D341Med (cell line): Measurements from ENCODE around the gene IFI30.
A peak's percentile ranks its signal among the peaks of the same experiment; 100 is the strongest.
"Not testable (repeated sequence)": the region's sequence is repeated elsewhere in the genome, so short reads cannot be mapped to it uniquely, and the experiment has no call there.

Experiments used
- DNase-seq: peaks from one replicate; pipeline ENCODE4 v3.0.0; 2012; ENCODE audit warnings: low spot score

Gene IFI30

GRCh38 chr19:18152817-18153555 lies 20.6 kb upstream of the IFI30 start, which contains the start of gene PIK3R2:
Gene PIK3R2, plus strand, starts transcription at chr19:18153163. Its CDS starts 2,717 bp downstream, at chr19:18155880.
- DNase-seq = peak; percentile 98

GRCh38 chr19:18153556-18154134 lies 20.0 kb upstream of the IFI30 start:
- peak; percentile 57 for DNase-seq

- DNase-seq = no peak
Observed at GRCh38 chr19:18155095-18156087, 18.2 kb upstream of the IFI30 start.

- DNase-seq = no peak
Observed at GRCh38 chr19:18156268-18156667, 17.3 kb upstream of the IFI30 start.

- DNase-seq = peak; percentile 79
Observed at GRCh38 chr19:18156841-18157464, 16.7 kb upstream of the IFI30 start.

- peak; percentile 64 for DNase-seq
Observed at GRCh38 chr19:18157465-18158063, 16.0 kb upstream of the IFI30 start.

- no peak for DNase-seq
Observed at GRCh38 chr19:18158467-18158866, 15.1 kb upstream of the IFI30 start.

- not testable (repeated sequence) for DNase-seq
Observed at GRCh38 chr19:18159059-18159616, 14.5 kb upstream of the IFI30 start.

- no peak for DNase-seq
Observed at GRCh38 chr19:18159810-18160209, 13.8 kb upstream of the IFI30 start.

- no peak for DNase-seq
Observed at GRCh38 chr19:18160493-18160970, 13.1 kb upstream of the IFI30 start.

GRCh38 chr19:18160971-18161635 lies 12.5 kb upstream of the IFI30 start:
- peak; percentile 97 for DNase-seq

GRCh38 chr19:18161636-18162002 lies 12.0 kb upstream of the IFI30 start:
- DNase-seq = no peak

GRCh38 chr19:18164072-18164471 lies 9.5 kb upstream of the IFI30 start:
- no peak for DNase-seq

GRCh38 chr19:18165794-18166544 lies 7.6 kb upstream of the IFI30 start:
- DNase-seq = no peak

GRCh38 chr19:18167011-18167410 lies 6.6 kb upstream of the IFI30 start:
- DNase-seq = no peak

GRCh38 chr19:18167975-18168645 lies 5.5 kb upstream of the IFI30 start:
- DNase-seq = peak; percentile 92

GRCh38 chr19:18168673-18169381 lies 4.8 kb upstream of the IFI30 start:
- no peak for DNase-seq

GRCh38 chr19:18170714-18171255 lies 2.8 kb upstream of the IFI30 start:
- no peak for DNase-seq
